ENCODE measurements around the gene BRAT1.

GRCh38 chr7:2589341-2589740 is 34.0 kb upstream of the BRAT1 start:
- TF ChIP-seq CTCF (IDR thresholded peaks at IDR 0.05; ENCODE audit: poor library complexity, severe bottlenecking), result no peak
- TF ChIP-seq SMC3 (conservative IDR thresholded peaks at IDR 0.05; ENCODE audit: poor library complexity), result no peak
- TF ChIP-seq REST (IDR thresholded peaks at IDR 0.05; ENCODE audit: borderline replicate concordance), result no peak
- no peak for TF ChIP-seq POLR2AphosphoS5 (IDR thresholded peaks at IDR 0.05)
- TF ChIP-seq EZH2 (IDR thresholded peaks at IDR 0.05; ENCODE audit: borderline replicate concordance, insufficient read depth, low read length, poor library complexity, severe bottlenecking), result no peak
- TF ChIP-seq TAF1 (IDR thresholded peaks at IDR 0.05; ENCODE audit: low read depth), result no peak
- no peak for TF ChIP-seq RAD21 (conservative IDR thresholded peaks at IDR 0.05)
- TF ChIP-seq MXI1 (conservative IDR thresholded peaks at IDR 0.05; ENCODE audit: poor library complexity, severe bottlenecking), result no peak
- TF ChIP-seq EP300 (conservative IDR thresholded peaks at IDR 0.05; ENCODE audit: poor library complexity, severe bottlenecking), result no peak
